ENCODE data around the gene MICAL2.

MICAL2 gene

GRCh38 chr11:12085371-12086251 lies 24.8 kb upstream of the MICAL2 start:
- Histone ChIP-seq H3K27me3 (ENCODE audit: low read depth) (no peaks in the 10 kb centered on the region), H3K4me3 (no peak overlapping the region), H3K9me3 (no peaks in the 10 kb centered on the region), H3K4me1 (no peaks in the 10 kb centered on the region), H3K36me3 (replicated peaks) (no peaks in the 10 kb centered on the region)
- no peak for DNase-seq (ENCODE audit: low spot score in 2 of 2)
- in situ Hi-C loops (cut with MboI; ENCODE audit: low sequenced_read_pairs): no loop called here

DNA sequence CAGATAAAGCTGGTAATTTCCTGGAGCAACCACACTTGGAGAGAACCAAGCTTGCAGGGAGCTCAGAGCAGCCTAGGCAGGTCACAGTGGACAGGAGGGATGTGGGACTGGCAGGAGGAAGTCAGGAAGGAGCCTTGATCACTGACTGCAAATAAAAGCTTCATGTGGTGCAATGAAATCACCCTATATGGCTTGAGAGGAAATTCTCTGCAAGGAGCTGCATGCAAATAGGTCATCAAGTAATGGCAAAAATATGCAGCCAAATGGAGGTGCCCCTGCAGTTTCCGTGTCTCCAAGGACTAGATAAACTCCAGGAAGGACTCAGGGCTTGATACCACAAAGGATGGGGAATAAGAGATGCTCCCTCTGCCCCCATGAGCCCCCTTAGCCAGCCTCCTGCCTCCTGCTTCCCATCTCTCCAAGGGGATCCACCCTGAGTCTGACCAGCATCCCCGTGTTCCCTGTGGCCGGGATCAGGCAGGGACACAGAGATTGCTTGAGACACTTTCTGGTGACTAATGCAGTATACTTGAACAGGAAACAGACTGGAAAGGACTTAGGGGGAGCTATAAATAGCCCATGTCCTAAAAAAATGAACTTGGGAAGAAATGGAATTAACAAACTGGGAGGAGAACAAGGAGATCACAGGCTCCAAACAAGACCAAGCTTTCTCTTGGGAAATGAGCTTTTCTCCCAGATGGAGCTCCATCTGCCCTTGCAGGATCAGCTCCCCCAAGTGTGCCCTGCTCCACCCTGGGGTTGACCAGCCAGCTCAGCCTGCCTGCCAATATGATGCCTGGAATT lies 23.9 kb upstream of the MICAL2 start:
- Histone ChIP-seq H3K4me1 (no peaks in the 10 kb centered on the region), H3K4me3 (no peak overlapping the region), H3K36me3 (replicated peaks) (no peaks in the 10 kb centered on the region), H3K9me3 (no peaks in the 10 kb centered on the region), H3K27me3 (ENCODE audit: low read depth) (no peaks in the 10 kb centered on the region)
- in situ Hi-C loops (cut with MboI; ENCODE audit: low sequenced_read_pairs): no loop called here
- no peak for DNase-seq (ENCODE audit: low spot score in 2 of 2)

GRCh38 chr11:12087075-12088004 lies 23.1 kb upstream of the MICAL2 start:
- in situ Hi-C loops (cut with MboI; ENCODE audit: low sequenced_read_pairs): no loop called here
- H3K36me3 ChIP-seq (replicated peaks): no peaks in the 10 kb centered on the region

DNA sequence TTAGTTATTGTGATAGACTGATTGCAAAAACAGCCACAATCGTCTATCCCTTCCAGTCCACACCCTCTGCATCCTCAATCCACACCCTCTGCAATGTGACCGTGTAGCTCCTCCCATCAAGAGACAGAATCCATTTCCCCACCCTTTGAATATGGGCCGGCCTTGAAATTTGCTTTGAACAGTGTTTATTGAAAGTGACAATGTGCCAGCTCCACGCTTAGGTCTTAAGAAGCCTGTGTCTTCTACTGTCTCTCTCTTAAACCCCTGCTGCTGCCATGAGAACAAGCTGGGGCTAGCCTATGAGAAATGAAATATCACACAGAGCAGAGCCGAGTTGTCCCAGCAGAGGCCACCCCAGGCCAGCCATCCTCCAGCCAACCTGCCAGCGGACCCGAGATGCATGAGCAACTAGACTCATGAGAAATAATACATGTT lies 22.3 kb upstream of the MICAL2 start:
- Histone ChIP-seq H3K4me3 (no peak overlapping the region), H3K4me1 (no peaks in the 10 kb centered on the region), H3K36me3 (replicated peaks) (no peaks in the 10 kb centered on the region), H3K9me3 (no peaks in the 10 kb centered on the region), H3K27me3 (ENCODE audit: low read depth) (no peaks in the 10 kb centered on the region)
- DNase-seq (ENCODE audit: low spot score in 2 of 2): no peak
- in situ Hi-C loops (cut with MboI; ENCODE audit: low sequenced_read_pairs): no loop called here

More at GRCh38 chr11:12087075-12088004, 23.1 kb upstream of the MICAL2 start:
- Histone ChIP-seq H3K4me1 (no peaks in the 10 kb centered on the region), H3K27me3 (ENCODE audit: low read depth) (no peaks in the 10 kb centered on the region), H3K4me3 (no peak overlapping the region), H3K9me3 (no peaks in the 10 kb centered on the region)
- DNase-seq (ENCODE audit: low spot score in 2 of 2): no peak

- Histone ChIP-seq H3K9me3 (no peaks in the 10 kb centered on the region), H3K4me3 (no peak overlapping the region), H3K27me3 (ENCODE audit: low read depth) (no peaks in the 10 kb centered on the region), H3K4me1 (no peaks in the 10 kb centered on the region), H3K36me3 (replicated peaks) (no peaks in the 10 kb centered on the region)
- DNase-seq (ENCODE audit: low spot score in 2 of 2): no peak
- in situ Hi-C loops (cut with MboI; ENCODE audit: low sequenced_read_pairs): no loop called here
These were observed 21.9 kb upstream of the MICAL2 start for GRCh38 chr11:12088531-12088930.

GRCh38 chr11:12089041-12089440 lies 21.3 kb upstream of the MICAL2 start:
- in situ Hi-C loops (cut with MboI; ENCODE audit: low sequenced_read_pairs): no loop called here
- Histone ChIP-seq H3K36me3 (replicated peaks) (no peaks in the 10 kb centered on the region), H3K27me3 (ENCODE audit: low read depth) (no peaks in the 10 kb centered on the region), H3K4me3 (no peak overlapping the region), H3K4me1 (no peaks in the 10 kb centered on the region), H3K9me3 (no peaks in the 10 kb centered on the region)
- no peak for DNase-seq (ENCODE audit: low spot score in 2 of 2)

GRCh38 chr11:12089473-12089872 lies 20.9 kb upstream of the MICAL2 start:
- Histone ChIP-seq H3K9me3 (no peaks in the 10 kb centered on the region), H3K36me3 (replicated peaks) (no peaks in the 10 kb centered on the region), H3K4me1 (no peaks in the 10 kb centered on the region), H3K4me3 (no peak overlapping the region), H3K27me3 (ENCODE audit: low read depth) (no peaks in the 10 kb centered on the region)
- no peak for DNase-seq (ENCODE audit: low spot score in 2 of 2)
- in situ Hi-C loops (cut with MboI; ENCODE audit: low sequenced_read_pairs): no loop called here

- no peaks in the 10 kb centered on the region for H3K36me3 ChIP-seq (replicated peaks)
- no peaks in the 10 kb centered on the region for H3K9me3 ChIP-seq
- no peak for DNase-seq (ENCODE audit: low spot score in 2 of 2)
- no peak overlapping the region for H3K4me3 ChIP-seq
- in situ Hi-C loops (cut with MboI; ENCODE audit: low sequenced_read_pairs): no loop called here
- H3K4me1 ChIP-seq: no peaks in the 10 kb centered on the region
- H3K27me3 ChIP-seq (ENCODE audit: low read depth): no peaks in the 10 kb centered on the region
These were observed 20.3 kb upstream of the MICAL2 start for GRCh38 chr11:12090061-12090591.

DNA sequence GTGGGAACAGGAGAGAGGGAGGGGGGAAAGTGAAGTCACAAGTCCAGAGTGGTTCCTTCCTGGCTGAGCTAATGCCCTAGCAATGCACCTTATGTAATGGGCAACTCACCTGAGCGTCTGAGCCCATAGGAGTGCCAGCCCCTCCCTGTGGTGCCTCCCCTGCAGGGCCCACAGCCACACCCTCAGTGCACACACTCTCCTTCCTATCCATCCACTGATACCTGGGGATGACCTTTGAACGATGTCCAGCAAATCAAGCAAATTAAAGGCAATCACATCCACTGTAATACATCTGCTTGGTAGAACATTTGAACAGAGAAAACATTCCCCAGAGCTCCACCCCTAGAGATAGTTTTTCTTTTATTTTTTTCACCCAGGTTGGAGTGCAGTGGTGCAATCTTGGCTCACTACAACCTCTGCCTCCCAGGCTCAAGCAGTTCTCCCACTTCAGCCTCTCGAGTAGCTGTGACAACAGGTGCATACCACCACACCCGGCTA lies 19.6 kb upstream of the MICAL2 start:
- Histone ChIP-seq H3K4me3 (no peak overlapping the region), H3K36me3 (replicated peaks) (no peaks in the 10 kb centered on the region), H3K4me1 (no peaks in the 10 kb centered on the region), H3K9me3 (no peaks in the 10 kb centered on the region), H3K27me3 (ENCODE audit: low read depth) (no peaks in the 10 kb centered on the region)
- no peak for DNase-seq (ENCODE audit: low spot score in 2 of 2)
- in situ Hi-C loops (cut with MboI; ENCODE audit: low sequenced_read_pairs): no loop called here

DNA sequence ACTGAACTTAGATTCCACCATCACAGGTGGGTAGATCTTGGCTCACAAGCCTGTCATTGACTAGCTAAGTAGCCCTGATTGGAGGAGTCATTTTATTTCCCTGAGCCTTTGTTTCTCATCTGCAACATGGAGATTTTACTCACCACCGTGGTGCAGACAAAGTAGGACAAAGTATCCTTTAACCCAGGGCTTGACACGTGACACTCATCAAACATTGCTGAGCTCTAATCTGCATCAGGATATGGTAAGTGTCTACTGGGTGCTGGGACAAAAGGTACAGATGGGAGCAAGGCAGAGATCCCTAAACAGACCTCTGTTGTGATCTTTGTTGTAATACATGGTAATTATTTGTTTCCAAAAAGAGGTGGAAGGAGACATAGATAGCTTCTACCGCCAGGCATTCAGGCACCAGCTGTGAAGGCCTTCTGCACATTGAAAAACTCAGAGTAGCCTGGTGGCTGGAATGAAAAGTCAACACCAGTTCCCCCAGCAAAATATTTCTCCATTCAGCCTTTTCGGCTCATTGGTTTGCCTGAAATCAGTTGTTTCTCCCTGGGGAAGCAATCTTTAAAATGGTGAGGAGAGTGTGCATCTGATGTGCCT lies 18.3 kb upstream of the MICAL2 start:
- Histone ChIP-seq H3K36me3 (replicated peaks) (no peaks in the 10 kb centered on the region), H3K27me3 (ENCODE audit: low read depth) (no peaks in the 10 kb centered on the region), H3K4me1 (no peaks in the 10 kb centered on the region), H3K9me3 (no peaks in the 10 kb centered on the region), H3K4me3 (no peak overlapping the region)
- in situ Hi-C loops (cut with MboI; ENCODE audit: low sequenced_read_pairs): no loop called here
- no peak for DNase-seq (ENCODE audit: low spot score in 2 of 2)

DNA sequence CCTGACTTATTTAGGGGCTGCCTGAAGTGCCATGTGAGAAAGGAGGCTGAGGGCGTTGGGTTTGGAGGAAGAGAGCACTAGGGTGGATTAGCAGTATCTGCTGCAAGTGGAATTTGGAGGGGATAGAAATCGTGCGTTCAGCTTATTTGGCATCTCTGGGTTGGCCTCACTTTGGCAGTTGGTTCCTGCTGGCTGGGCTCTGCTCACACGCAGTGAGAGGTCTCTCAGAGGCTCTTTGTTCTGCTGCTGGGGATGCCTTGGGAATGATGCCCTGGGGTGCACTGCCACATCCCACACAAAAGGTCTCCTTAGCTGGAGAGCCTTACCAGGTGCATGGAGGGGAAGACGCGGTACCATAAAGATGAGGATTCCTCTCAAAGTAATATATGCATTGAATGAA lies 17.7 kb upstream of the MICAL2 start:
- H3K9me3 ChIP-seq: no peaks in the 10 kb centered on the region
- no peaks in the 10 kb centered on the region for H3K36me3 ChIP-seq (replicated peaks)
- no peaks in the 10 kb centered on the region for H3K27me3 ChIP-seq (ENCODE audit: low read depth)
- no peak overlapping the region for H3K4me3 ChIP-seq
- in situ Hi-C loops (cut with MboI; ENCODE audit: low sequenced_read_pairs): no loop called here
- H3K4me1 ChIP-seq: no peaks in the 10 kb centered on the region
- DNase-seq (ENCODE audit: low spot score in 2 of 2): no peak

DNA sequence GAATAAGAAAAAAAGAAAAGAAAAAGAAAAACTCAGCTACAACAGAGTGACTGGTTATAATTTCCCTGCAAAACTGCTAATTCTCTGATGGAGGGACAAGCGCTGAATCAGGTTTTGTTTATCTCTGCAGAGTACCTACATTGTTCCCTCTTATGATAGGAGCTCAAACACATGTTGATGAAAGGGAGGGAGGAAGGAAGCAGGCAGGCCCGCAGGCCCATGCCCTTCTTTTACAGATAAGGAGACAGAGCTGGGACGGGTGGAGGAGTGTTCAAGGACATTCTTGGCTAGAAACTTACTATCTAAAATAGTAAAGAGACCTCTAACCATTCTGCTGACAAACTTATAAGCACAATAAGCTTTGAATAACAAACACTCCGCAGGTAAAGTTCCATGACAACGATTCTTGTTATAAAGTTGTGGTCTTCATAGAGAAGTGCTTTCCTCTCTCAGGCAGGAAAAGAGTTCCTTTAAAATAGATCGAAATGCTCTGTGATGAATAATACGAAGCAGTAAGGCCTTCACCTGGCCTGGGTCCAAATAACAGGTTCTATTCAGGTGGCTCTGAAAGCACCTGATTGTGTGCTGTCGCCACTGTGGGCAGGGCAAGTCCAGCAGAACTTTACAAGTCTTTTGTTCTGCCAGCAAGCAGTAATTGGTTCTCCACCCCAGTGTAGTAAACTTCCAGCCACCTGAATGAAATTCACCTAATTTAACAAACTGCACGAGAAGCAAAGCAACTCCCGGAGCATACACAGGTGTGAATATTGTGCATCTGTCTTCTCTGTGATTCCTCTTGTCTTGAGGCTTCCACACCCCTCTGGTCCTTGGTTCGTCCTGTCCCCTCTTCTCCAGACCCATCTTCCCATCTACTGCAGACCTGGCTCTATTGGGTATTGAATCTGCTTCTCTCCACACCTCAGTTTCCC lies 15.3 kb upstream of the MICAL2 start:
- Histone ChIP-seq H3K4me1 (no peaks in the 10 kb centered on the region), H3K36me3 (replicated peaks) (no peaks in the 10 kb centered on the region), H3K9me3 (no peaks in the 10 kb centered on the region), H3K4me3 (no peak overlapping the region), H3K27me3 (ENCODE audit: low read depth) (peaks cover 11% of the 10 kb centered on the region)
- in situ Hi-C loops (cut with MboI; ENCODE audit: low sequenced_read_pairs): no loop called here
- no peak for DNase-seq (ENCODE audit: low spot score in 2 of 2)
